Vagina (tissue), 2 donors: ENCODE results near the gene KIF3C. TPM values are rescaled to one million over a fixed set of nuclear protein-coding genes. Genes with fewer than 3 reads are reported as not detected.
"Not testable (repeated sequence)": the region's sequence is repeated elsewhere in the genome, so short reads cannot be mapped to it uniquely, and the experiment has no call there.

Experiments used
- DNase-seq, 2 donors: peaks; one replicate each; pipeline ENCODE4 v3.0.0-alpha.2; 2017; ENCODE audit errors: extremely low spot score in 2 of 2
- H3K27ac ChIP-seq: fragments of 200-600 bp; sonication (generic); one replicate; pipeline ENCODE4 v1.5.1; 2019
- H3K27me3 ChIP-seq: fragments of 200-600 bp; sonication (generic); one replicate; pipeline ENCODE4 v1.5.1; 2019
- H3K36me3 ChIP-seq, 2 donors: fragments of 200-600 bp; sonication (generic); one replicate each; pipeline ENCODE4 v1.5.1; 2017 to 2019
- H3K4me1 ChIP-seq: fragments of 200-600 bp; sonication (generic); one replicate; pipeline ENCODE4 v1.5.1; 2019
- H3K4me3 ChIP-seq, 2 donors: fragments of 200-600 bp; sonication (generic); 1 replicate in 1 of 2; 2 replicates in 1 of 2; pipeline ENCODE4 v1.5.1; 2016 to 2019
- H3K9me3 ChIP-seq: fragments of 200-600 bp; sonication (generic); one replicate; pipeline ENCODE4 v1.5.1; 2019
- POLR2A ChIP-seq, 2 donors: fragments of 450-650 bp; IDR thresholded peaks; one replicate each; pipeline ENCODE4 v1.6.1; 2017; ENCODE audit warnings: antibody characterized with exemption in 2 of 2, mild to moderate bottlenecking in 2 of 2, moderate library complexity in 2 of 2
- POLR2AphosphoS5 ChIP-seq, 2 donors: sonication (generic); formaldehyde crosslinking; IDR thresholded peaks; one replicate each; pipeline ENCODE4 v1.9.0; 2017; ENCODE audit warnings: antibody characterized with exemption in 2 of 2, mild to moderate bottlenecking in 2 of 2, low read depth in 1 of 2; ENCODE audit not compliant: insufficient read depth in 1 of 2
- intact Hi-C: fragments of 100-400 bp; cut with DNase I; formaldehyde crosslinking; loops from one replicate; pipeline ENCODE4 v1.15.1; 2023
- total RNA-seq: library from RNA; depleted of rRNA; stranded (reverse); fragments of >200 nt; gene quantifications from one replicate; pipeline ENCODE4 v1.2.3, GENCODE V29; 2016
- TF ChIP-seq, protein P1 (sequence below), 3 experiments: fragments of 450-650 bp in 2 of 3; fragments of 200-600 bp in 1 of 3; sonication (generic) in 1 of 3; IDR thresholded peaks; one replicate each; pipeline ENCODE4 v1.5.1; 2017 to 2019; ENCODE audit warnings: antibody characterized with exemption in 3 of 3, mild to moderate bottlenecking in 2 of 3, moderate library complexity in 2 of 3

The KIF3C gene
- total RNA-seq, 1 donor from 2014 or later, result 9.3 TPM

DNA sequence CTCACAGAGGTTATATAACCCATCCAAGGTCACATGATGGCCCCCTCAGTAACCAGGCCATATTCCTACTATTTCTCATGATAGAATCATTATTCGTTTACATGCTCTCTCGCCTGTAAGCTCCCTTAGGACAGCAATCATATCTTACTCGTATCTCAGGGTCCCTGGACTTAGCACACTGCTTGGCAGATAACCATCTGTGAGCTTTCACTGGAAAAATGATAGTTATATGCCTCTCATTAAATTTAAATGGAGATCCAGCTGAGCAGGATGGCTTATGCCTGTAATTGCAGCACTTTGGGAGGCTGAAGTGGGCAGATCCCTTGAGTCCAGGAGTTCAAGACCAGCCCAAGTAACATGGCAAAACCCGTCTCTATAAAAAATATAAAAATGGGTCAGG is 21.9 kb downstream of the KIF3C start:
- no peaks in the 10 kb centered on the region for H3K27me3 ChIP-seq
- no peak overlapping the region for H3K4me3 ChIP-seq
- DNase-seq, result no peak
- H3K4me1 ChIP-seq, result no peaks in the 10 kb centered on the region
- no peak overlapping the region for H3K27ac ChIP-seq
- no peaks in the 10 kb centered on the region for H3K36me3 ChIP-seq
- TF ChIP-seq POLR2AphosphoS5 (IDR thresholded peaks at IDR 0.05; ENCODE audit: insufficient read depth in 1 of 2, low read depth in 1 of 2) (no peak), POLR2A (IDR thresholded peaks at IDR 0.05) (no peak)
- TF ChIP-seq, protein P1, sequence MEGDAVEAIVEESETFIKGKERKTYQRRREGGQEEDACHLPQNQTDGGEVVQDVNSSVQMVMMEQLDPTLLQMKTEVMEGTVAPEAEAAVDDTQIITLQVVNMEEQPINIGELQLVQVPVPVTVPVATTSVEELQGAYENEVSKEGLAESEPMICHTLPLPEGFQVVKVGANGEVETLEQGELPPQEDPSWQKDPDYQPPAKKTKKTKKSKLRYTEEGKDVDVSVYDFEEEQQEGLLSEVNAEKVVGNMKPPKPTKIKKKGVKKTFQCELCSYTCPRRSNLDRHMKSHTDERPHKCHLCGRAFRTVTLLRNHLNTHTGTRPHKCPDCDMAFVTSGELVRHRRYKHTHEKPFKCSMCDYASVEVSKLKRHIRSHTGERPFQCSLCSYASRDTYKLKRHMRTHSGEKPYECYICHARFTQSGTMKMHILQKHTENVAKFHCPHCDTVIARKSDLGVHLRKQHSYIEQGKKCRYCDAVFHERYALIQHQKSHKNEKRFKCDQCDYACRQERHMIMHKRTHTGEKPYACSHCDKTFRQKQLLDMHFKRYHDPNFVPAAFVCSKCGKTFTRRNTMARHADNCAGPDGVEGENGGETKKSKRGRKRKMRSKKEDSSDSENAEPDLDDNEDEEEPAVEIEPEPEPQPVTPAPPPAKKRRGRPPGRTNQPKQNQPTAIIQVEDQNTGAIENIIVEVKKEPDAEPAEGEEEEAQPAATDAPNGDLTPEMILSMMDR (IDR thresholded peaks at IDR 0.05), result no peak
- intact Hi-C loops, result no loop called here
- H3K9me3 ChIP-seq, result no peaks in the 10 kb centered on the region

DNA sequence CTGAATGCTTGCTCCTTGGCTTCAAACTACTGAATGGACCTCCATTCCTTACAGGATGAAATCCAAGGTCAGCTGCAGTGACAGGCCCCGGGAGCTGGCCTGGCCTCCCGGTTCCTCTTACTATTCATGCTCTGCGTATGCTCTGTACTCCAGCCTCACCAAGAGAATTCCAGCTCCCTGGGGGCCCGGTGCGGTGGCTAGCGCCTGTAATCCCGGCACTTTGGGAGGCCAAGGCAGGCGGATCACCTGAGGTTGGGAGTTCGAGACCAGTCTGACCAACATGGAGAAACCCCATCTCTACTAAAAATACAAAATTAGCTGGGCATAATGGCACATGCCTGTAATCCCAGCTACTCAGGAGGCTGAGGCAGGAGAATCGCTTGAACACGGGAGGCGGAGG is 23.7 kb downstream of the KIF3C start:
- H3K4me1 ChIP-seq, H3K27ac ChIP-seq, DNase-seq, H3K36me3 ChIP-seq, H3K9me3 ChIP-seq, H3K4me3 ChIP-seq, H3K27me3 ChIP-seq: not testable (repeated sequence)
- intact Hi-C loops, result loop anchor here (10.0 kb wide), 1 partner anchor 186 kb away; no protein-coding TSS in a partner anchor

DNA sequence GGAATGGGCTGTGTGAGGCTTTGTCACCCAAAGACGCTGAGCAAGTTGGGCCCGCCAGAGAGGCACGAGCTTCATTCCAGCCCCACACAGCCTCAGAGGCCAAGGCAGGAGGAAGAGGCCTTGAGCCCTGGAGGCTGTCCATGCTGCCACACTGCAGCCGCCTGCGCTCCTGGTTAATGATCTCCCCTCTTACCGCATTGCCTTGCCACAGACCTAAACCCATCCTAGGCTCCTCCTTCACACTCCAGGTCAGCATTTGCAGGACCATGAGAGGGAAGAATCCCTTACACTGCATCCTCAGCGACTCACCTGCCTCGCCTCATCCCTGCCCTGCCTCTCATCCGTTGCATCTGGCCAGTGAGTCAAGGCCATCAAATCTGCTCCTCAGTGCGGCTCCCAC is 24.6 kb downstream of the KIF3C start:
- Histone ChIP-seq H3K27me3 (no peaks in the 10 kb centered on the region), H3K4me1 (no peaks in the 10 kb centered on the region), H3K9me3 (no peaks in the 10 kb centered on the region), H3K27ac (no peak overlapping the region), H3K36me3 (no peaks in the 10 kb centered on the region), H3K4me3 (no peak overlapping the region)
- DNase-seq, result no peak
- intact Hi-C loops, result loop anchor here (10.0 kb wide), 1 partner anchor 187 kb away; no protein-coding TSS in a partner anchor
- TF ChIP-seq, protein P1 (IDR thresholded peaks at IDR 0.05), result no peak
- TF ChIP-seq POLR2A (IDR thresholded peaks at IDR 0.05), result no peak
- no peak for TF ChIP-seq POLR2AphosphoS5 (IDR thresholded peaks at IDR 0.05; ENCODE audit: insufficient read depth in 1 of 2, low read depth in 1 of 2)

DNA sequence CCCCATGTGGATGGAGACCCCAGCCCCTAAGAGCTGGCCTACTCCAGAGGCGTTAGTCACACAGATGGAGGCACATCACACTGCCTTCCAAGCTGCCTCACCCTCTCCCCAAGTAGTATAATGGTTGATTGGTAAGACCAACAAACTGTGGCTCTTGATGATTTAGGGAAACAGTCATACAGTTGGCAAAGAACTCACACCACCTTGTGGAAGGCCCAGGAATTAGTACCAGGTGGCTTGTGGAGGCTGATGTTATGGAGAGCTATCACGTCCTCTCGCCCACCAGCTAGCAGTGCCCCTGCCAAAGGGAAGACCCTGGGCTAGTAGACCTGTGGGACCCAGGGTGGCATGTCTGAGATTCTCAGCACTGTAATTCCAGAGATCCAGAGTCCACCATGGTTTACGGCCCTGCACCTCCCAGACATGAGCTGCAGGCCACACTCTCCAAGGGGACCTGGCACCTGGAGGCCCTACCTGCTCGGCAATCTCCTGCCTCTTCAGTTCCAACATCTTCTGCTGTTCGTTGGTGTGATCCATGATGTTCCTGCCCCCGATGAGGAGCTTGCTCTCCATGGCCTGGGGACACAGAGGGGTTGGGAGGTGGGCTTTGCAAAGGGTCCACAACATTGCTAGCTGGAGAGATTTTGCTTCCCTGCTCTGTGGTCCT is 26.3 kb downstream of the KIF3C start:
- Histone ChIP-seq H3K4me3 (no peak overlapping the region), H3K27ac (no peak overlapping the region), H3K9me3 (no peaks in the 10 kb centered on the region), H3K4me1 (no peaks in the 10 kb centered on the region), H3K36me3 (no peaks in the 10 kb centered on the region), H3K27me3 (no peaks in the 10 kb centered on the region)
- no peak for TF ChIP-seq POLR2A (IDR thresholded peaks at IDR 0.05)
- no peak for TF ChIP-seq POLR2AphosphoS5 (IDR thresholded peaks at IDR 0.05; ENCODE audit: insufficient read depth in 1 of 2, low read depth in 1 of 2)
- TF ChIP-seq, protein P1 (IDR thresholded peaks at IDR 0.05), result no peak
- intact Hi-C loops, result loop anchor here (10.0 kb wide), 1 partner anchor 189 kb away; no protein-coding TSS in a partner anchor
- no peak for DNase-seq

DNA sequence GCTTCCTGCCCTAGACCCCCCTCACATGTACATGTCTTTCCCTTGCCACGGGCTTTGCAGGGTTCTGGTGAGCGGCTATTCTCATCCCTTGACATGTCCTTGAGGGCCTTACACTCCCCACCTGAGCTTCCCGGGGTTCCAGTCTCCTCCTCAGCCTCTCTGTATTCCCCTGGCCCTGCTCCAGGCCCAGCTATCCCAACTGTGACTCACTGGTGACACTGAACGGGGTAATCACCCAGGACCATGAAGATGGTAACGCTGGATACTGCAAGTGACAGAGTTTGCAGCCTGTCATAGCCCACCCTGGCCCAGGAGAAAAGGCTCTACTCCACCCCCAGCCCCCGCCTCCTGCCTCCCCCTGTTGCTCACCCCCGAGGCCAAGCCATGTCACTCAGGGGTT is 27.3 kb downstream of the KIF3C start:
- intact Hi-C loops, result loop anchor here (10.0 kb wide), 1 partner anchor 190 kb away; no protein-coding TSS in a partner anchor

More for the DNA sequence above, 27.3 kb downstream of the KIF3C start:
- Histone ChIP-seq H3K9me3 (no peaks in the 10 kb centered on the region), H3K27ac (no peak overlapping the region), H3K4me3 (no peak overlapping the region), H3K4me1 (no peaks in the 10 kb centered on the region), H3K36me3 (no peaks in the 10 kb centered on the region), H3K27me3 (no peaks in the 10 kb centered on the region)
- no peak for TF ChIP-seq POLR2A (IDR thresholded peaks at IDR 0.05)
- TF ChIP-seq, protein P1 (IDR thresholded peaks at IDR 0.05), result no peak
- TF ChIP-seq POLR2AphosphoS5 (IDR thresholded peaks at IDR 0.05; ENCODE audit: insufficient read depth in 1 of 2, low read depth in 1 of 2), result no peak
- DNase-seq, result no peak
